Measurements from ENCODE around the gene PLCZ1.
"Not testable (repeated sequence)": the region's sequence is repeated elsewhere in the genome, so short reads cannot be mapped to it uniquely, and the experiment has no call there.

PLCZ1 gene, protein sequence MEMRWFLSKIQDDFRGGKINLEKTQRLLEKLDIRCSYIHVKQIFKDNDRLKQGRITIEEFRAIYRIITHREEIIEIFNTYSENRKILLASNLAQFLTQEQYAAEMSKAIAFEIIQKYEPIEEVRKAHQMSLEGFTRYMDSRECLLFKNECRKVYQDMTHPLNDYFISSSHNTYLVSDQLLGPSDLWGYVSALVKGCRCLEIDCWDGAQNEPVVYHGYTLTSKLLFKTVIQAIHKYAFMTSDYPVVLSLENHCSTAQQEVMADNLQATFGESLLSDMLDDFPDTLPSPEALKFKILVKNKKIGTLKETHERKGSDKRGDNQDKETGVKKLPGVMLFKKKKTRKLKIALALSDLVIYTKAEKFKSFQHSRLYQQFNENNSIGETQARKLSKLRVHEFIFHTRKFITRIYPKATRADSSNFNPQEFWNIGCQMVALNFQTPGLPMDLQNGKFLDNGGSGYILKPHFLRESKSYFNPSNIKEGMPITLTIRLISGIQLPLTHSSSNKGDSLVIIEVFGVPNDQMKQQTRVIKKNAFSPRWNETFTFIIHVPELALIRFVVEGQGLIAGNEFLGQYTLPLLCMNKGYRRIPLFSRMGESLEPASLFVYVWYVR

DNA sequence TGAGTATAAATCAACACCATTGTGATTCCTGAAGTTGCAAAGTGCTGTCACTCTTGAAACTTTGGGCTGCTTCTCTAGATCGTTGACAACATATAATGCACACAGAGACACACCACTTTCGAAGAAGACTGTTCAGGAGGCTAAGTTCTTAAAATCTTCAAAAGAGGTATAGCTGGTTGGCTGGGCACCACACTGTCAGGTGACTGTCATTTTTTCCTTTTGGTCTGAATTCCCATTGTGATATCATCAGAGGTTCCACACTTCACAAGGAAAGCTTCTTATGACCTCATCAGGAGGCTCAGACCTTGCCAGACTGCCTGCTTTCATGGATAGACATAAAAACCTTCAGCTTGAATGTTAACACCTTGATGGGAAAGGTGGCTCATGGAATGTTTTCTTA, at the start of gene PLCZ1, which contains the start of gene CAPZA3:
TSS of gene PLCZ1 (minus strand) at position 194 of the 400 bp plus-strand sequence. CDS start 641 bp downstream, outside the sequence.
TSS of gene CAPZA3 (plus strand) at position 301 of the 400 bp plus-strand sequence. CDS start 150 bp downstream, outside the sequence.
- no peak for DNase-seq

DNA sequence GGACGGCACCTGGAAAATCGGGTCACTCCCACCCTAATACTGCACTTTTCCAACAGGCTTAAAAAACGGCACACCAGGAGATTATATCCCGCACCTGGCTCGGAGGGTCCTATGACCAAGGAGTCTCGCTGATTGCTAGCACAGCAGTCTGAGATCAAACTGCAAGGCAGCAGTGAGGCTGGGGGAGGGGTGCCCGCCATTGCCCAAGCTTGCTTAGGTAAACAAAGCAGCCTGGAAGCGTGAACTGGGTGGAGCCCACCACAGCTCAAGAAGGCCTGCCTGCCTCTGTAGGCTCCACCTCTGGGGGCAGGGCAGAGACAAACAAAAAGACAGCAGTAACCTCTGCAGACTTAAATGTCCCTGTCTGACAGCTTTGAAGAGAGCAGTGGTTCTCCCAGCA, 47.7 kb upstream of the PLCZ1 start:
- not testable (repeated sequence) for DNase-seq

DNA sequence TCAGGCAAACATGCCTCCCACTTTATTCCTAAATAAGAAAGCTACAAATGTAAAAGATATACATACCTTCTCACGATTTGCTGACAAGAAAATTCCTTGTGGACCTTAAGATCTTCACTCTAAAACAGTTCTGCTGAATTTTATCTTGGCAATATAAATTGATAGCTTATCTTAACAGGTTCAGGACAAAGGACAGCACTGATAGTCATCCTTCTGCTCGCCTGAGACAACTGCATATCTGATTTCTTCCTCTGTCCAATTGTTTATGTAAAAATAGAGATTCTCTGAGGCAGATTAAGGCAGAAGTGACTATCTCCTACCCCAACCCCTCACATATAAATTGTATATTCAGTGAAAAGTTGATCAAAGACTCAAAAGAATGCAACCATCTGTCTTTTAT, 45.0 kb upstream of the PLCZ1 start:
- DNase-seq, result no peak

DNA sequence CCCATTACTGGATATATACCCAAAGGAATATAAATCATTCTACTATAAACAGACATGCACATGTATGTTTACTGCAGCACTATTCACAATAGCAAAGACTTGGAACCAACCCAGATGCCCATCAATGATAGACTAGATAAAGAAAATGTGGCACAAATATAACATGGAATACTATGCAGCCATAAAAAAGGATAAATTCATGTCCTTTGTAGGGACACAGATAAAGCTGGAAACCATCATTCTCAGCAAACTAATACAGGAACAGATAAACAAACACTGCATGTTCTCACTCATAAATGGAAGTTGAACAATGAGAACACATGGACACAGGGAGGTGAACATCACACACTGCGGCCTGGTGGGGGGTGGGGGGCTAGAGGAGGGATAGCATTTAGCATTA, 28.7 kb upstream of the PLCZ1 start:
- not testable (repeated sequence) for DNase-seq

DNA sequence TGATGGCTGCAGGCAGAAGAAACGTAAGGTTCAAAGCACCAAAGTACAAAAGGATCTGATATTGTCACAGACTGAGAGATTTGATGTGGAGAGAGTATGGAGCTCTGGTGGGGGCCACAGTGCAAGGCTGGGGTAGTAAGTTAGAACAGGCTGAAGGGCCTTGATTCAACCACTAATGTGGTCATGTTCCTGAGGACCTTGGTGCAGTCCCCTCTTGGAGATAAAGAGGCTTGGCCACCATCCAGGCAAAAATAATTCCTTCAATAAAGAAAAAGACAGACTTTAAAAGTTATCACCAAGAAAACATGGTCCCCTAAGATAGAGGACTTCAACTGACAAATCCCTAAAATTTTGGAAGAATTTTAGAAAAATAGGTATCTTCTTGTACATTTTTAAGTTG, 17.5 kb upstream of the PLCZ1 start:
- no peak for DNase-seq

DNA sequence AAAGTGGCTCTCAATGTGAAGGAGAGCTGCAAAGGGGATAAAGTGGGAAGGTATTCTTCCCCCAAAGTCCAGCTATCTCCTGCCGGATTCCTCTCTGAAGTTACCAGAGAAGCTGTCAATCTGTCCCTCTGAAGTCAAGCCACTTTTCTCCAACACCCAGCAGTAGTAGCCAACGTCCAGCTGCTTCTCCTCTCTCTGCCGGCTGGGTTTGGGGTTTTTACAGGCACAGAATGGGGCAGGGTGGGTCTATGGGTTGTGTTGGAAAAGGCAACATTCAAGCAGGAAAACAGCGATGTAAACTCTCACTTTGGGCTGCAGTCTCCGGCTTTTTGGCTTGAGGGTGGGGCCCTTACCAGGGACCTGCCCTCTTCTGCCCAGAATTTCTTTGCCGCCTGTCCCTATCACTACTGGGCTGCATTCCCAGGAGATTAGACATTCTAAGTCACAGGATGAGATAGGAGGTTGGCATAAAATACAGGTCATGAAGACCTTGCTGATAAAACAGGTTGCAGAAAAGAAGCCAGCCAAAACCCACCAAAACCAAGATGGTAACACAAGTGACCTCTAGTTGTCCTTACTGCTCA, 16.4 kb upstream of the PLCZ1 start:
- no peak for DNase-seq

DNA sequence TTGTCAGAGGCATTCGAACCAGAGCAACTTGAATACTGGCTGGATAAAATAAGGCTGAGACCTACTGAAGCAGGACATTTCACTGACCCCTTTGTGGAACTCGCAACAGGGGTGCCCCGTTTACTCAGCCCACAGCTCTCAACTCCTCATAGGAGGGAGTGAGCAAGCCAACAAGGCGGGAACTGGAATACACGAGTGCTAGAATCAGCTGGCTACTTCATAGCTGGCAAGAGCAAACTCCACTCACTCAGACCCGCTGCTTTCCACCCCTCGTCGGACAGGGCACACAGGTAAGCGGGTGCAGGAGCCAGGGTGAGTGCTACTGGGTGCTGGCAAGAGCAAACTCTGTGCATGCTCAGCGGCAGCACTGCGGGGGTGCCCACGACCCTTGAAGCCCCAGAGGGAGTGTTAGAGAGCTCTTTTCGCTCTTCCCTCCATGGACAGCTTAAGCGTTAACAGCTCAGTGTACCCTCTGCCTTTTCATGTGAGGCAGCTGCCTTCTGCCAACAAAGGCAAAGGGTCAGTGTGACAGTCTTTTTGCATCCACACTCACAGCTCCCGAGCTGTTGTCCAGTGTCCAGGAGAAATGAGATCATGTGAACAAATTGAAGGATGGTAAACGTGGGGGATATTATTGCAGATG, 15.8 kb upstream of the PLCZ1 start:
- no peak for DNase-seq

DNA sequence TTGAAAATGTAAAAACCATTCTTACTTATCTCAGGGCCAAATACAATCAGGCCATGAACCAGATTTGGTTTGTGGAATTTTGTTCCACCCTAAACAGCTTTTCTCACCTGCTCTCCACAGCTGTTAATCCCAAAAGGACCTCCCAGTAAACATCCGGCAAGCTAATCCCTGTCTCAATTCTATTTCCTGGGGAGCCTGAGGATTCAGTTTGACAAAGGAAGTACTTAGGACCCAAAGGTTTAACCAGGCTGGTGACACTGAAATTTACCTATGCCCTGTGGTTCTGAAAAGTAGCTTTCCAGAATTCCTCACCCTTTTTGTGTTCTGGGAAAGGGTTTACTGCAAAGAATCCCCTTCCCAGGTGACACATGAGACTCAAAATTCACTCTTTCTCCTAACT, 15.1 kb upstream of the PLCZ1 start:
- no peak for DNase-seq

DNA sequence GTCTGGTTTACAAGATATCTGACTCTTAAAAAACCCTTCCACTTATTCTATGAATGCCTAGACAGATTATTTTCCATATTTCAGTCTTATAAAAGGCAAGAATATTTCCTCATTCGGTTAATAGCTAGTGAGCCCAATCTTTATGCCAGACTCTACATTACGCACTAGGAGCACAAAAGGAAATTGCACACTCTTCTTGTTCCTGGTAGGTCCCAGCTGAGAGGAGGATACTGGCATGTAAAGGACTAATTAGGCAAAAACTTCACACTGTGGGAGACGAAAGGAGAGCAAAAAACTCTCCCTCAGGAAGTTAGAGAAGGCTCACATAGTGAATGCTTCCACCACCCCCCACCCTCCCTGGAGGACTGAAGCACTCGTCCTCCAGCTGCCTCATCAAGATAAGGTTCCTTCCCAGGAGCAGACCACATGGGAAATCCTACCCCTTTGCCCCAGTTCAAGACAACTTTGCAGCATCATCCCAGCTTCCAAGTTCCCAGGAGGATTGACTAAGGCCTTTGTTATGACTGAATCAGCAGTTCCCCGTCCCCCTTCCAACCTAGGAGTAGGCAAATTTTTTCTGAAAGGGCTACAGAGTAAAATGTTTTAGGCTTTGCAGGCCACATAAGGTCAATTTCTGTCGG, 14.6 kb upstream of the PLCZ1 start:
- DNase-seq, result no peak

DNA sequence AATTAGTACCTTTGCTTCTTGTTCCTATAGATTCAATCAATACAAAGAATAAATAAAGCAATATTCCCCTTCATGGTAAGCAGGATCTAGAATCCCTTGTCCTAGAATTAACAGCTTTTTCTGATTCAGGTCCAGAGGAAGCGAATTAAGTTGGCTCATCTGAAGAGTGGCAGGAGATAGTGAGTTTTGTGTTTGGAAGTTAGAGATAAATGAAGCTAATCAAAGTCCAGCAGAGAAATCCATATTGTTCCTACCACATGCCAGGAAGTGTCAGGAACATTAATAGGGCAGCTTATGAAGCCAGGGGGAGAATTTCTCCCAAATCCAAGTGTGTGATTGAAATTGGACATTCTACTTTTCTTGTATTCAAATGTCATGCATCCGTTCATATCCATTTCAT, 14.1 kb upstream of the PLCZ1 start:
- DNase-seq, result no peak

DNA sequence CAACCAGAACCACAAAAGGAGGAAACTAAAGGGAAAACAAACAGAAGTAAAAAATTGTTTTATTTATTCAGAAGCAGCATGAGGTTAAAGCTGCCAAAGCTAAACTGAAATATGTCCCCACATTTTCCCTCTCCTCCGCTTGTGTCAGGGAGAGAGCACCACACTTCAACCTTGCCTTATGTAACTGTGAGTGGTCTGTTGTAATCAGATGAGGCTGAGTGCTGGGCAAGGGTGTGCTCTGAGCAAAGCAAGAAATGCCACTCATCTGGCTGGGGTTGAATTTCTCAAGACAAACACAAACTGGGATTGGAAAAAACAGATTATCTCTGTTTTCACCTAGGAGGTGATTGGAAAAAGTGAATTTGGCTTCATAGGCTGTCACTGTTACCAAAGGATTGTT, 12.3 kb upstream of the PLCZ1 start:
- no peak for DNase-seq

DNA sequence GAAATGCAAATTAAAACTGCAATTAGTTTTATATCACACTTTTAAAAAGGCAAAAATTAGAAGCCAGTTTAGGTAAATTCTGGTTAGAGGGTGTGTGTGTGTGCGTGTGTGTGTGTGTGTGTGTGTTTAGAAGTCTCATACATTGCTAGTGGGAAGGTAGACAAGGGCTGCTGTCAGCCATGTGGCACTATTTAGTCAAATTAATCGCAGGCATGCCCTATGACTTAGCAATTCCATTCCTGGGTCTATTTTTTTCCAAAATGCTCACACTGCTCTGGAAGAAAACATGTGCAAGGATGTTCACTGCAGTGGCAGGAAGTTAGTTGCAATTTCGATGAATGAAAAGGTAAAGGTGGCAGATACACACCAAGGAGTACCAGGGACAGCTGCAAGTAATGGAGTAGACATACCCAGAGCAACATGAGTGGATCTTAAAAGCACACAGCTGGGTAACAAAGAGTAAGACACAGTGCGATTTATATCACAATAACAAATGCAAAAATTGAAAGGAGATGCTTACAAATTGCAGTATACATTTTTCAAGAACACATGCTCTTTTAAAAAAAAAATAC, 11.7 kb upstream of the PLCZ1 start:
- DNase-seq, result no peak

DNA sequence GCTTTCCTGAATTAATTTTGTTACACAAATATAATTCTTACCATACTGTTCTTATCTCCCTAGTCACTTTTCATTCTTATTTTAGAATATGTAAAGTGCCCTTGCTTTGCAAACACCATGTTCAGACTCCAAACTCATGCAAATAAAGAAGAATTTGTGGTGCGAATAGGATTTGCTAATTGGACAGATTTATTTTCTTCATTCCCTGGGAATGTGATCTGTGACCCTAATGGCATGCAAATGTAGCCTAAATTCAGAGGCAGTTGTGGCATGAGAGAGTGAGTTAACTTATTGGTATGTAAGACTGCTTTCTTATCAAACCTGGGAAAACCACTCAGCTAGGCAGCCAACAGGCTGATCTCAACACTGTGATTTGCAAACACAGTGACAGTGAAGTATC, 10.1 kb upstream of the PLCZ1 start:
- DNase-seq, result no peak

DNA sequence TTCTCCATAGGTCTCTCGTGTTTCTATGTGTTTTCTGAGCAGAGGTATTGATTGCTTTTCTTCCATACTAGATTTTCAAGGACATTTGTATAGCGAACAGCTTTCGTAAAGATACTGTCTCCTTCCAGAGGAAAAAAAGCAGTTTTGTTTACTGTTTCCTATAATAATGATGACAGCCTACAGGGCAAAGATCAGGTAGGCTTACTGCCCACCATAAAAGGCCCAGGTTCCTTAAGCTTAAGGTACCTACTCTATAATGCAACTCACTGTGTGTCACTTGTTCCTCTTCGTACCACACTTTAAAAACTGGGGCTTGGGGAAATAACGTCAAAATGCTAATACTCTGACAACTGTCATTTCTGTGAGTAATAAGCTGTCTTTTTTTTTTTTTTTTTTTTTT, 6.7 kb downstream of the PLCZ1 start:
- no peak for DNase-seq

DNA sequence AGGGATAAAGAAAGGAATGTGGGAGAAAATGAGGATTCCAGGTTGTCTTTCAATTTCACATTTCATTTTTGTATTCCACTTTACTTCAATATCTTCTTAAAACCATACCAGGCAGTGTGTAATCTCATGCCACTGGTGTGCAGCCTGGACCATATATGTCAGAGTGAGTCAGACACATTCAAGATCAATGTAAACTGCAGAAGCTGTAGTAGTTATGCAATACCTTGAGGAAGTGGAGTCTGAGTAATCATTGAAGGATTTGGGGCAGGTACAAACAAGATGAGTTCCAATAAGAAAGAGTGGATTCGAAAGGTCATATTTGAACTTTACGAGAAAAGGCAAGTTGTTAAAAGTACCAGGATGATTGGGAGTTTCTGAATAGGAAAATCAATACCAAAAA, 14.1 kb downstream of the PLCZ1 start:
- no peak for DNase-seq

DNA sequence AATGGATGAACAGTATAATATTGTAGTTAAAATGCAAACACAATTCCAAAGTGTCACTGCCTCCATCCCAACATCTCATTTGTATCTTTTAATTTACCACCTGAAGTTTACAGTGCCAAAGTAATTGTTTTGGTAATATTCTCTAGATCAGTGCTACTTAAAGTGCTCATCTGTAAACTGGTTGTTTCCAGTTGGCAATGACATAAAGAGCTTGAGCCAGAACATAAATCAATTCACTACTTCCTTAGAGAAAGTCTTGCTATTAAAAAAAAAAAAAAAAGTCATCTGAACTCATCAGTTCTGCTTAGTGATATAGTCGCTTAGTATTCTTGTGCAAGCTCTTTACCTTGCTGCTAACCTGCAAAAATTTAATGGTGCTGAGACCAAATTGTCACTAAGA, 16.4 kb downstream of the PLCZ1 start:
- no peak for DNase-seq

DNA sequence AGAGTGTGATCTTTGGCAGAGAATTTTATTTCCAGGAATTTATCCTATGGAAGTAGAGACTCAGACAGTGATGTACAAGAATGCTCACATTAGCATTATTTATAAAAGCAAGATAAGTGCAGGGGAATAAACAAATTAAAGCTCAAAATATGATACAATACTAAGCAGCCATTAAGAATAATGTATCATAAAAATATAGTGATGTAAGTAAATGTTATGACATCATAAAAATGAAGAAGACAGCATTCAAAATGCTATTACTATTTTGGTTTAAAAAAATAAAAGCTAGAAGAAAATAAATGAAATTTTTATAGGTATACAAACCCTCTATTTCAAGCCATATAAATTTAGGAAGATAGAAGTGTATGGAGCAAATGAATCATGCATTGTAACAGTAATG, 17.1 kb downstream of the PLCZ1 start:
- DNase-seq, result no peak

DNA sequence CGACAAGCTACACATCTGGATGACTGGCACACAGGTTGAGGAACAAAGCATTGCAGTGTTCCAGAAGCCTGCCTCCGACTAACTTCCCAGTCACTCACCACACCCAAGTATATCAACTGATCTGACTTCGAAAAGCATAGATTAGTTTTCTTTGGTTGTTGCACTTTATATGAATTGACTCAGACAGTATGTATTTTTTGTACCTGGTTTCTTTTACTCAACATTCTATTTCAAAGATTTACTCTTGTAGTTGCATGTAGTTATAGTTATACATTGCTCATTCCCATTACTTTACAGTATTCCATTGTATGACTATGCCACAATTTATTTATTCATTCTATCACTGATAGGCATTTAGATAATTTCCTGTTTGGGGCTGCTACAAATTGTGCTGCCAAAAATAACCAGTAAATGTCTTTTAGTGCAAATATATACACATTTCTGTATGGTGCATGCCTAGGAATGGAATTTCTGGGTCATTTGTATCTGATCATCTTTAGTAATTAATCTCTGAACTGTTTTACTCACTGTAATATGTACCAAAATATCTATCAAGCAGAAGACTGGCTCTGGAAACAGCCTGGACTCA, 17.8 kb downstream of the PLCZ1 start:
- DNase-seq, result no peak

DNA sequence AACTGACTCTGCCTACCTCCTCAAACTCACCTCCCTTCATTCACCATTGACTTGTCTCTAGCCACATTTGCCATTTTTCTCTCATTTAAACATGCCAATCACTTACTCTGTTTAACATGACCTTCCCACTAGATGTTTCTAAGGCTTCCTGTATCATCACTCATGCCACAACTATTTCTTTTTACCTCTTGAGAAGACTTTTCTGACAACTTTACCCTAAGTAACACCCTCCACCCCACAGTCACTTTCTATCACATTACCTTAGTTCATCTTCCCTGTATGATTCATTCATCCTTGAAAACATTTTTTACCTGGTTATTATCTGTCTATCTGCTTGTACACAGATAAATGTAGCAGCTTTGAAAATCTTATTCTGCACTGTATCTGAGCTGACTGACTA, 19.4 kb downstream of the PLCZ1 start:
- DNase-seq, result no peak

DNA sequence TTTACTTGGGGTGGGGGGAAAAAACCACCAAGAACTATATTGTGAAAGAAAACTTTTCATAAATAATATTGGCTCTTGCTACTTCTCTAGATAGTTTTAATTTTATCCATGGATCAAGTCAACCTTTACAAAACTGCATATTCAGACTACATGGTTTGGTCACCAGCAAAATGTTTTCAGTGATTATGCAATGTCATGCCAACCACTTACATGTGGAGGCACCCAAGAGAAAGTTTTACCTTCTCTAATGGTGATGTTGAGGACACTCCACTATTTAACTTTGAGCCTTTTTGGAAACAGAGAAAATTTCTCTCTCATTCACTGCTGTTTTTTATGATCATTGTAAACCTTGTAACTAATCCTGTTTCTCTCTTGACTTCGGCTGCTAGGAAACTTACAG, 21.6 kb downstream of the PLCZ1 start:
- DNase-seq, result no peak

DNA sequence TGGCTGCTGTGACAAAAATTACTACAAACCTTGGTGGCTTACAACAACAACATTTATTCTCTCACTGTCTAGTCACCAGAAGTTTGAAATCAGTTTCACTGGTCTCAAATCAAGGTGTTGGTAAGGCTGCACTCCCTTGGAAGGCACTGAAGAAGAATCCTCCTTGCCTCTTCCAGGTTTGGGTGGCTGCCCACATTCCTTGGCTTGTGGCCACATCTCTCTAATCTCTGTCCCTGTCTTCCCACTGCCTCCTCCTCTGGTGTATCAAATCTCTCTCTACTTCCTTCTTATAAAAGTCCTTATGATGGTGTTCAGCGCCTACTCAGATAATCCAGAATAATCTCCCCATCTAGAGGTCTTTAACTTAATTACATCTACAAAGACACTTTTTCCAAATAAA, 31.0 kb downstream of the PLCZ1 start:
- no peak for DNase-seq

DNA sequence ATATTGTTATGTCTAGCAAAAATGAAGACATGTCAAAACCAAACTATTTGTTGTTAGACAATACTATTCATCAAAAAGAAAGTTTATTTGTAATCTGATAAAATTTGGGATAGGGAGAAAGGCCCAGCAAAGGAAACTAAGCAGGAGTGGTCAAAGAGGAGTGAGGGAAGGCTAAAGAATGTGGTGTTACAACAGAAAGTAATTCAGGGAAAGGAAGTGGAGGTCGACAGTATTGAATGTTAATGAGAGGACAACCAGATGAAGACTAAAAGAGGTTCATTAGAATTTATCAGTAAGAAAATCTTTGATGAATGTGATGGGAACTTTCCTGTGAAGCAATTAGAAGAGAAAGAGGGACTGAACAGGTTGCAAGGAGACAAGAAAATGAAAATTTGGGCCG, 33.9 kb downstream of the PLCZ1 start:
- no peak for DNase-seq
